HUES64 (cell line): ENCODE measurements around the gene CHST15.

Experiments
- H3K27ac ChIP-seq: 2 replicates; pipeline ENCODE4 v1.7.0; 2013; ENCODE audit warnings: low read depth, low read length, inconsistent platforms
- H3K27me3 ChIP-seq: 2 replicates; pipeline ENCODE4 v1.6.1; 2013; ENCODE audit warnings: mild to moderate bottlenecking, low read length; ENCODE audit not compliant: insufficient read depth
- H3K36me3 ChIP-seq: 2 replicates; pipeline ENCODE4 v1.6.1; 2013; ENCODE audit warnings: mild to moderate bottlenecking, low read length; ENCODE audit not compliant: insufficient read depth
- H3K4me1 ChIP-seq: 2 replicates; pipeline ENCODE4 v1.6.1; 2013; ENCODE audit warnings: mild to moderate bottlenecking, low read length, moderate library complexity; ENCODE audit not compliant: insufficient read depth
- H3K4me3 ChIP-seq: 2 replicates; pipeline ENCODE4 v1.5.1; 2013; ENCODE audit warnings: mild to moderate bottlenecking, low read length, moderate library complexity
- H3K9ac ChIP-seq: 2 replicates; pipeline ENCODE4 v1.6.1; 2013; ENCODE audit warnings: mild to moderate bottlenecking, low read depth, low read length
- H3K9me3 ChIP-seq: 2 replicates; pipeline ENCODE4 v1.6.1; 2013; ENCODE audit warnings: low read depth, low read length; ENCODE audit not compliant: insufficient read depth
- WGBS: fragments of 150-250, 120-280 bp; methylation state at CpG from one replicate; pipeline ENCODE4 v1.1.7; 2013; ENCODE audit warnings: missing lambda C conversion rate; 5-methylcytosine and 5-hydroxymethylcytosine counted together

Gene CHST15

GRCh38 chr10:124069341-124070264 lies 23.8 kb downstream of the CHST15 start:
- Histone ChIP-seq H3K36me3 (no peaks in the 10 kb centered on the region), H3K4me1 (peaks cover 41% of the 10 kb centered on the region), H3K9ac (no peak overlapping the region), H3K27me3 (no peaks in the 10 kb centered on the region), H3K9me3 (no peaks in the 10 kb centered on the region), H3K27ac (no peak overlapping the region), H3K4me3 (no peak overlapping the region)
- WGBS = 89% methylated on average over 11 of the region's 11 CpGs

- 88% methylated on average over 3 of the region's 3 CpGs for WGBS
- no peaks in the 10 kb centered on the region for H3K9me3 ChIP-seq
- H3K4me3 ChIP-seq = no peak overlapping the region
- H3K27ac ChIP-seq = no peak overlapping the region
- no peaks in the 10 kb centered on the region for H3K36me3 ChIP-seq
- no peaks in the 10 kb centered on the region for H3K27me3 ChIP-seq
- H3K9ac ChIP-seq = no peak overlapping the region
- peaks cover 41% of the 10 kb centered on the region for H3K4me1 ChIP-seq
Observed at GRCh38 chr10:124068929-124069328, 24.5 kb downstream of the CHST15 start.

GRCh38 chr10:124067825-124068400 lies 25.5 kb downstream of the CHST15 start:
- no peak overlapping the region for H3K4me3 ChIP-seq
- H3K9me3 ChIP-seq = no peaks in the 10 kb centered on the region
- H3K36me3 ChIP-seq = no peaks in the 10 kb centered on the region
- H3K4me1 ChIP-seq = peaks cover 41% of the 10 kb centered on the region
- H3K27ac ChIP-seq = no peak overlapping the region
- H3K9ac ChIP-seq = no peak overlapping the region
- H3K27me3 ChIP-seq = no peaks in the 10 kb centered on the region
- 94% methylated on average over 14 of the region's 14 CpGs for WGBS

- Histone ChIP-seq H3K9ac (0 out of 2 replicates have a peak overlapping the region, but pooled peaks have one; percentile 8), H3K9me3 (no peaks in the 10 kb centered on the region), H3K27ac (peak overlapping the region; percentile 52; the same call in 1 of the 2 replicates), H3K27me3 (no peaks in the 10 kb centered on the region), H3K4me3 (no peak overlapping the region), H3K4me1 (peaks cover 38% of the 10 kb centered on the region), H3K36me3 (no peaks in the 10 kb centered on the region)
- WGBS = 61% methylated on average over 12 of the region's 12 CpGs
Observed at GRCh38 chr10:124066781-124067714, 26.4 kb downstream of the CHST15 start.

GRCh38 chr10:124066126-124066700 lies 27.2 kb downstream of the CHST15 start:
- no peaks in the 10 kb centered on the region for H3K36me3 ChIP-seq
- no peak overlapping the region for H3K9ac ChIP-seq
- no peak overlapping the region for H3K4me3 ChIP-seq
- H3K4me1 ChIP-seq = peaks cover 31% of the 10 kb centered on the region
- H3K27me3 ChIP-seq = no peaks in the 10 kb centered on the region
- peak overlapping the region; percentile 39; the same call in 1 of the 2 replicates for H3K27ac ChIP-seq
- H3K9me3 ChIP-seq = no peaks in the 10 kb centered on the region
- 49% methylated on average over 11 of the region's 12 CpGs for WGBS

GRCh38 chr10:124065382-124066125 lies 27.8 kb downstream of the CHST15 start:
- Histone ChIP-seq H3K36me3 (no peaks in the 10 kb centered on the region), H3K27me3 (no peaks in the 10 kb centered on the region), H3K4me1 (peaks cover 31% of the 10 kb centered on the region), H3K4me3 (no peak overlapping the region), H3K9me3 (no peaks in the 10 kb centered on the region), H3K9ac (no peak overlapping the region; the same call in 1 of the 2 replicates), H3K27ac (peak overlapping the region; percentile 39)
- WGBS = 52% methylated on average over 12 of the region's 12 CpGs

GRCh38 chr10:124064676-124065075 lies 28.7 kb downstream of the CHST15 start:
- 89% methylated on average over 6 of the region's 6 CpGs for WGBS
- no peak overlapping the region for H3K27ac ChIP-seq
- H3K27me3 ChIP-seq = no peaks in the 10 kb centered on the region
- peaks cover 28% of the 10 kb centered on the region for H3K4me1 ChIP-seq
- no peaks in the 10 kb centered on the region for H3K9me3 ChIP-seq
- no peak overlapping the region for H3K4me3 ChIP-seq
- no peak overlapping the region for H3K9ac ChIP-seq
- H3K36me3 ChIP-seq = no peaks in the 10 kb centered on the region

GRCh38 chr10:124063750-124064603 lies 29.4 kb downstream of the CHST15 start:
- no peak overlapping the region for H3K27ac ChIP-seq
- 90% methylated on average over 17 of the region's 18 CpGs for WGBS
- H3K9ac ChIP-seq = no peak overlapping the region
- peaks cover 28% of the 10 kb centered on the region for H3K4me1 ChIP-seq
- no peaks in the 10 kb centered on the region for H3K27me3 ChIP-seq
- H3K36me3 ChIP-seq = no peaks in the 10 kb centered on the region
- no peak overlapping the region for H3K4me3 ChIP-seq
- no peaks in the 10 kb centered on the region for H3K9me3 ChIP-seq

- Histone ChIP-seq H3K36me3 (no peaks in the 10 kb centered on the region), H3K9me3 (no peaks in the 10 kb centered on the region), H3K4me1 (peaks cover 27% of the 10 kb centered on the region), H3K9ac (no peak overlapping the region), H3K27me3 (no peaks in the 10 kb centered on the region), H3K27ac (no peak overlapping the region), H3K4me3 (no peak overlapping the region)
- 94% methylated on average over 15 of the region's 15 CpGs for WGBS
Observed at GRCh38 chr10:124062390-124062789, 31.0 kb downstream of the CHST15 start.
